ENCODE data around the gene IL1RL2.

The IL1RL2 gene

GRCh38 chr2:102147935-102148334, 38.9 kb upstream of the IL1RL2 start:
- no peak for DNase-seq (ENCODE audit: low spot score)
- in situ Hi-C loops (cut with MboI; ENCODE audit: low pct_unique_long_range_greater_than_20kb, low sequenced_read_pairs, unreplicated experiment), result no loop called here
- TF ChIP-seq CTCF (IDR thresholded peaks at IDR 0.05; ENCODE audit: extremely low read depth, insufficient read depth, missing control alignments), result no peak

- no peak for TF ChIP-seq CTCF (IDR thresholded peaks at IDR 0.05; ENCODE audit: extremely low read depth, insufficient read depth, missing control alignments)
- no peak for DNase-seq (ENCODE audit: low spot score)
- in situ Hi-C loops (cut with MboI; ENCODE audit: low pct_unique_long_range_greater_than_20kb, low sequenced_read_pairs, unreplicated experiment), result no loop called here
Measured at GRCh38 chr2:102149243-102149642, 37.6 kb upstream of the IL1RL2 start.

- TF ChIP-seq CTCF (IDR thresholded peaks at IDR 0.05; ENCODE audit: extremely low read depth, insufficient read depth, missing control alignments), result no peak
- in situ Hi-C loops (cut with MboI; ENCODE audit: low pct_unique_long_range_greater_than_20kb, low sequenced_read_pairs, unreplicated experiment), result no loop called here
- no peak for DNase-seq (ENCODE audit: low spot score)
Measured at GRCh38 chr2:102149644-102150455, 37.0 kb upstream of the IL1RL2 start.

- in situ Hi-C loops (cut with MboI; ENCODE audit: low pct_unique_long_range_greater_than_20kb, low sequenced_read_pairs, unreplicated experiment), result no loop called here
- no peak for DNase-seq (ENCODE audit: low spot score)
- TF ChIP-seq CTCF (IDR thresholded peaks at IDR 0.05; ENCODE audit: extremely low read depth, insufficient read depth, missing control alignments), result no peak
Measured at GRCh38 chr2:102154364-102154763, 32.5 kb upstream of the IL1RL2 start.

GRCh38 chr2:102154946-102155702, 31.7 kb upstream of the IL1RL2 start:
- TF ChIP-seq CTCF (IDR thresholded peaks at IDR 0.05; ENCODE audit: extremely low read depth, insufficient read depth, missing control alignments), result no peak
- DNase-seq (ENCODE audit: low spot score), result no peak
- in situ Hi-C loops (cut with MboI; ENCODE audit: low pct_unique_long_range_greater_than_20kb, low sequenced_read_pairs, unreplicated experiment), result no loop called here

- DNase-seq (ENCODE audit: low spot score), result no peak
- in situ Hi-C loops (cut with MboI; ENCODE audit: low pct_unique_long_range_greater_than_20kb, low sequenced_read_pairs, unreplicated experiment), result no loop called here
- TF ChIP-seq CTCF (IDR thresholded peaks at IDR 0.05; ENCODE audit: extremely low read depth, insufficient read depth, missing control alignments), result no peak
Measured at GRCh38 chr2:102155703-102156515, 30.9 kb upstream of the IL1RL2 start.
